GM12865 (cell line): Measurements from ENCODE around the gene RNASE9.
"Not testable (repeated sequence)": the region's sequence is repeated elsewhere in the genome, so short reads cannot be mapped to it uniquely, and the experiment has no call there.

ENCODE experiments used
- DNase-seq: peaks from one replicate; pipeline ENCODE4 v3.0.0; 2010; ENCODE audit warnings: low read depth
- H3K4me3 ChIP-seq: 2 replicates; pipeline ENCODE4 v1.5.1; 2011; ENCODE audit warnings: mild to moderate bottlenecking, low read depth, low read length, control low read depth
- CTCF ChIP-seq: IDR thresholded peaks from 2 replicates; pipeline ENCODE4 v1.5.1; 2011; ENCODE audit warnings: low read length, control low read depth, low read depth, inconsistent platforms; ENCODE audit not compliant: insufficient read depth; ENCODE audit errors: missing control alignments

RNASE9 gene

GRCh38 chr14:20522332-20522731 is 38.5 kb downstream of the RNASE9 start:
- no peak for TF ChIP-seq CTCF
- H3K4me3 ChIP-seq, result no peak overlapping the region
- DNase-seq, result no peak

GRCh38 chr14:20516921-20517320 is 43.9 kb downstream of the RNASE9 start:
- no peak for TF ChIP-seq CTCF

GRCh38 chr14:20515846-20516245 is 45.0 kb downstream of the RNASE9 start:
- H3K4me3 ChIP-seq, result no peak overlapping the region
- TF ChIP-seq CTCF, result no peak
- DNase-seq, result no peak

More at GRCh38 chr14:20516921-20517320, 43.9 kb downstream of the RNASE9 start:
- no peak overlapping the region for H3K4me3 ChIP-seq
- no peak for DNase-seq

GRCh38 chr14:20512177-20512905 is 48.5 kb downstream of the RNASE9 start:
- no peak overlapping the region for H3K4me3 ChIP-seq
- DNase-seq, result no peak
- no peak for TF ChIP-seq CTCF

GRCh38 chr14:20508367-20508766 is 52.5 kb downstream of the RNASE9 start:
- DNase-seq, result peak; percentile 47
- no peak overlapping the region for H3K4me3 ChIP-seq
- no peak for TF ChIP-seq CTCF

- not testable (repeated sequence) for DNase-seq
These were observed 53.3 kb downstream of the RNASE9 start for GRCh38 chr14:20507537-20507936.

GRCh38 chr14:20506752-20507151 is 54.1 kb downstream of the RNASE9 start:
- H3K4me3 ChIP-seq, DNase-seq: not testable (repeated sequence)

More at GRCh38 chr14:20507537-20507936, 53.3 kb downstream of the RNASE9 start:
- not testable (repeated sequence) for H3K4me3 ChIP-seq

- not testable (repeated sequence) for DNase-seq, H3K4me3 ChIP-seq
These were observed 54.6 kb downstream of the RNASE9 start for GRCh38 chr14:20506276-20506675.
